Left ventricle myocardium inferior (tissue), 1 donor: Measurements from ENCODE around the gene LDLRAP1. TPM values are rescaled to one million over a fixed set of nuclear protein-coding genes. Genes with fewer than 3 reads are reported as not detected.
A peak's percentile ranks its signal among the peaks of the same experiment; 100 is the strongest.

ENCODE experiments used
- DNase-seq: peaks from one replicate; pipeline ENCODE4 v3.0.0-alpha.2; 2020
- H3K27ac ChIP-seq: fragments of 200-600 bp; replicated peaks from 2 replicates; pipeline ENCODE4 v1.8.0; 2021
- H3K27me3 ChIP-seq: fragments of 200-600 bp; 2 replicates; pipeline ENCODE4 v1.8.0; 2021; ENCODE audit warnings: low read depth
- H3K36me3 ChIP-seq: fragments of 200-600 bp; 2 replicates; pipeline ENCODE4 v1.8.0; 2021
- H3K4me1 ChIP-seq: fragments of 200-600 bp; 2 replicates; pipeline ENCODE4 v1.8.0; 2021
- H3K4me3 ChIP-seq: fragments of 200-600 bp; 2 replicates; pipeline ENCODE4 v1.8.0; 2021; ENCODE audit warnings: mild to moderate bottlenecking, moderate library complexity
- H3K9me3 ChIP-seq: fragments of 200-600 bp; replicated peaks from 2 replicates; pipeline ENCODE4 v1.8.0; 2021
- intact Hi-C: fragments of 100-400 bp; cut with micrococcal nuclease; formaldehyde crosslinking; loops from one replicate; pipeline ENCODE4 v1.11.0; 2022
- total RNA-seq: library from RNA; stranded (reverse); fragmentation: NEBNext Ultra II Directional; extraction: Animal tissue kit (Norgen Biotek cat#: 25700); gene quantifications from one replicate; pipeline ENCODE4 v1.2.1, GENCODE V29; 2021
- TF ChIP-seq, protein P1 (sequence below): fragments of 200-600 bp; IDR thresholded peaks from 2 replicates; pipeline ENCODE4 v1.8.0; 2021; ENCODE audit warnings: antibody characterized with exemption, mild to moderate bottlenecking, borderline replicate concordance
- donor health status: DM: no; HTN: yes; CAD: no; lungs with severe emphysema.

The LDLRAP1 gene
- total RNA-seq, 1 donor from 2014 or later = 14.4 TPM

DNA sequence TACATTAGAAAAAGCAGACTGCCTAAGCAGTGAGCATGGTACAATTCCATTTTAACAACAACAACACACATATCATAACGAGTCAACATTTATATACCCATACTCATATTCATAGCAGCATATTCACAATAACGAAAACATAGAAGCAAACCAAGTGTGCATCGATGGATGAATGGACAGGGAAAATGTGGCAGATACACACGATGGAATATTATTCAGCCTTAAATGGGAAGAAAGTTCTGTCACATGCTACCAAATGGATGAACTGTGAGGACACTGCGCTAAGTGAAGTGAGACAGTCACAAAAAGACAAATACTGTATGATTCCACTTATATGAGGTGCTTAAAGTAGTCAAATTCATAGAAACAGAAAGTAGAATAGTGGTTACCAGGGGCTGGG is 63.7 kb downstream of the LDLRAP1 start:
- no peaks in the 10 kb centered on the region for H3K27me3 ChIP-seq
- no peak overlapping the region for H3K27ac ChIP-seq
- peaks cover 10% of the 10 kb centered on the region for H3K4me1 ChIP-seq
- TF ChIP-seq, protein P1, sequence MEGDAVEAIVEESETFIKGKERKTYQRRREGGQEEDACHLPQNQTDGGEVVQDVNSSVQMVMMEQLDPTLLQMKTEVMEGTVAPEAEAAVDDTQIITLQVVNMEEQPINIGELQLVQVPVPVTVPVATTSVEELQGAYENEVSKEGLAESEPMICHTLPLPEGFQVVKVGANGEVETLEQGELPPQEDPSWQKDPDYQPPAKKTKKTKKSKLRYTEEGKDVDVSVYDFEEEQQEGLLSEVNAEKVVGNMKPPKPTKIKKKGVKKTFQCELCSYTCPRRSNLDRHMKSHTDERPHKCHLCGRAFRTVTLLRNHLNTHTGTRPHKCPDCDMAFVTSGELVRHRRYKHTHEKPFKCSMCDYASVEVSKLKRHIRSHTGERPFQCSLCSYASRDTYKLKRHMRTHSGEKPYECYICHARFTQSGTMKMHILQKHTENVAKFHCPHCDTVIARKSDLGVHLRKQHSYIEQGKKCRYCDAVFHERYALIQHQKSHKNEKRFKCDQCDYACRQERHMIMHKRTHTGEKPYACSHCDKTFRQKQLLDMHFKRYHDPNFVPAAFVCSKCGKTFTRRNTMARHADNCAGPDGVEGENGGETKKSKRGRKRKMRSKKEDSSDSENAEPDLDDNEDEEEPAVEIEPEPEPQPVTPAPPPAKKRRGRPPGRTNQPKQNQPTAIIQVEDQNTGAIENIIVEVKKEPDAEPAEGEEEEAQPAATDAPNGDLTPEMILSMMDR = no peak
- no peaks in the 10 kb centered on the region for H3K36me3 ChIP-seq
- intact Hi-C loops = no loop called here
- H3K4me3 ChIP-seq = no peak overlapping the region
- no peak for DNase-seq
- H3K9me3 ChIP-seq = no peaks in the 10 kb centered on the region

DNA sequence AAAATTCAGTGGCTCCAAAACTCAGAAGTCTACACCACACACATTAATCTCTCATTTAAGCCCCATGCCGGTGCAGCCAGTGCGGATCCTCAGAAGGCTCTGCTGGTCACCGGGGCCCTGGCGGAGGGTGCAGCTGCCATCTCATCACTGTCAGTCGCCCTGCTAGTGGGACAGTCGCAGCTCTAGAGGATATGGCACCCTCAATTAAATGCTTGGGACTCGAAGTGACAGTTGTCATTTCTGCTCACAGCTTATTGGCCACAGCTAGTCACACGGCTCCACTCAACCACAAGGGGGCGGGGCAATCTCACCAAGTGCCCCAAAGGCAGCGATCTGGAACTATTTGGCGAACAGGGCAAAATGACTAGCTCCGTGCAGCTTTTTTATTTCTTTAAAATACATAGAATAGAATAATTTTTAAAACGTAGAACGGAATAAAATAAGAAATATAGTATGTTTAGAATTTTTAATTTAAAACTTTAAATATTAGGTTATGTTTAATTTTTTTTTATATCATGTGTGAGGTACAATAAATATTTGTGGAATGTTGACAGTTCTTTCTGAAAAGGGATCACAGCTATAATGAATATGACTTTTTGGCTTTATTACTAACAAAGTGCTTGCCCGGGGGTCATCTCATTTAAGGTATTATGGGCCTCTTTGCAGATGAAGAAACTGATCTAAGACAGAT is 65.2 kb downstream of the LDLRAP1 start:
- TF ChIP-seq, protein P1 = peak; percentile 85
- H3K4me1 ChIP-seq = peaks cover 10% of the 10 kb centered on the region
- H3K36me3 ChIP-seq = no peaks in the 10 kb centered on the region
- intact Hi-C loops = loop anchor here (2.0 kb wide), 1 partner anchor 188 kb away; no protein-coding TSS in a partner anchor
- H3K9me3 ChIP-seq = no peaks in the 10 kb centered on the region
- no peak overlapping the region for H3K27ac ChIP-seq
- peak; percentile 88 for DNase-seq
- no peaks in the 10 kb centered on the region for H3K27me3 ChIP-seq
- H3K4me3 ChIP-seq = peak overlapping the region; percentile 44

DNA sequence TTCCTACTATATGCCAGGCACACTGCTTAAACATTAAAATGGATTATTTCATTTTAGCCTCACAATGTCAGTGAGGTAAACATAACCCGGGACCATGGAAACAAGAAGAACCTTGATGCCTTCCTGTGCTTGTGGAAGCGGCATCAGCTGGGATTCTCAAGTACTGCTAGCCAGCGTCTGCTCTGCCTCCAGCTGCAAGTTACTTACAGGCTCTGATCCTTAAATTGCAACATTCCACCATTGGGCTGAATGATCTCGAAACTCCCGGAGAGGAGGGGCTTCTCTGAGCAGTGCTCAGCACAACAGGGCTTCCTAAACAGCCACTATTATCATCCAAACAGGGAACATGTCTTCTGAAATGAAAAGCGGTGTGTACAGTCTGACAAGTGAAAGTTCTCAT is 66.5 kb downstream of the LDLRAP1 start:
- no peaks in the 10 kb centered on the region for H3K27me3 ChIP-seq
- intact Hi-C loops = loop anchor here (2.0 to 10.0 kb wide), 2 partner anchors 135 to 187 kb away; no protein-coding TSS in a partner anchor
- TF ChIP-seq, protein P1 = no peak
- H3K9me3 ChIP-seq = no peaks in the 10 kb centered on the region
- DNase-seq = no peak
- no peaks in the 10 kb centered on the region for H3K36me3 ChIP-seq
- peaks cover 12% of the 10 kb centered on the region for H3K4me1 ChIP-seq
- no peak overlapping the region for H3K4me3 ChIP-seq
- no peak overlapping the region for H3K27ac ChIP-seq

DNA sequence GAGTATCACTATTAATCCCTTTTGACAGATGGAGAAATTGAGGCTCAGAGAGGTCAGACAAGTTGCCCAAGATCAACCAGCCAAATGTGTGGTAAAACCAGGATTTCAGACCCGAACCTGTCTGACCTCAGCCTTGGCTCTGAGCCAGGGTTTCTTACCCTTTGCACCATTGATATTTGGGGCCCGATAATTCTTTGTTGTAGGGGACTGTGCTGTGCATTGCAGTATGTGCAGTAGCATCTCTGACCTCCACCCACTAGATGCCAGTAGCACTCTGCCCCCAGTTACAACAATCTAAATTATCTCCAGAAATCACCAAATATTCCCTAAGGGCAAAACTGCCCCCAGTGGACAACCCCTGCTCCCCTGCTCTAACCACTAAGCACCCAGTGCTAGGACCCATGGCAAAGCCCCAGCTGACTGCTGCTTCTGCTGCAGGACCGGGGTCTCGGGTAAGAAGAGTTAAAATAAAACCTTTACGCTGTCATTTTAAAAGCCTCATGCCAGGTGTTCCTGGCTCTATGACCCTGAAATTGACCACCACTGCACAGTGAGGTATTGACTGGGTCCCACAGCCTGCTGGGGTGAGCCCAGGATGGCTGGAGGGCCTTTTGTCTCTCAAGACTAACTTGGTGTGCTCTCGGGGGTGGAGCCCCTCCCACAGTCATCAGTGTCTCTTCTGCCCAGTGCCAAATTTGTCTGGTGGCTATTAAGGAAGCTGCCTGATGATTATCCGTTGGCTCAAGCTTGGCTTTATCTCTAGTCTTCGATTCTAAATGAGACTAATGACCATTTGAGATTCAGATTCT is 67.6 kb downstream of the LDLRAP1 start:
- H3K27ac ChIP-seq = no peak overlapping the region
- H3K4me3 ChIP-seq = no peak overlapping the region
- no peaks in the 10 kb centered on the region for H3K9me3 ChIP-seq
- no peak for DNase-seq
- H3K36me3 ChIP-seq = no peaks in the 10 kb centered on the region
- H3K4me1 ChIP-seq = peaks cover 23% of the 10 kb centered on the region
- intact Hi-C loops = loop anchor here (10.0 kb wide), 1 partner anchor 134 kb away; no protein-coding TSS in a partner anchor
- TF ChIP-seq, protein P1 = peak; percentile 28
- H3K27me3 ChIP-seq = no peaks in the 10 kb centered on the region

DNA sequence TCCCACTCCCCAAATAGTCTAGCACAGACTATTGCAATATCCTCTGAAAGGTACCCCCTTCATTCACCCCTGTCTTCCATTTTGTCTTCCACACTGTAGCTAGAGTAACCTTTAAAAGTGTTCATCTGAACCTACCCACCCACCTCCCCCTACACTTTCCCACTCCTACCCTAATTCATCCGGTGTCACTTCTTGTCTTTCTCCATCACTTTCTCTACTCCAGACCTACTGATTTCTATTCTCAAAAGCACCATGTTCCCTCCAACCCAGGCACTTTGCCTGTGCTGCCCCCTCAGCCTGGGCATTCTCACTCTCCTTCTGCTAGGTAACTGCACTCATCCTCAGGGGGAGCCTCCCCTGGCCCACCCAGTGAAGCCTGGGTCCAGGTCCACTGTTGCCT is 68.4 kb downstream of the LDLRAP1 start:
- TF ChIP-seq, protein P1 = no peak
- H3K4me3 ChIP-seq = no peak overlapping the region
- H3K27ac ChIP-seq = no peak overlapping the region
- H3K9me3 ChIP-seq = no peaks in the 10 kb centered on the region
- H3K36me3 ChIP-seq = no peaks in the 10 kb centered on the region
- no peak for DNase-seq
- no peaks in the 10 kb centered on the region for H3K27me3 ChIP-seq
- peaks cover 27% of the 10 kb centered on the region for H3K4me1 ChIP-seq
- intact Hi-C loops = loop anchor here (10.0 kb wide), 1 partner anchor 133 kb away; no protein-coding TSS in a partner anchor
